Measurements from ENCODE around the gene LRP5. TPM values are rescaled to one million over a fixed set of nuclear protein-coding genes. Genes with fewer than 3 reads are reported as not detected.

The LRP5 gene
- total and polyA plus RNA-seq, 2 experiments from 2014 or later = 26.9 to 51.1 TPM

DNA sequence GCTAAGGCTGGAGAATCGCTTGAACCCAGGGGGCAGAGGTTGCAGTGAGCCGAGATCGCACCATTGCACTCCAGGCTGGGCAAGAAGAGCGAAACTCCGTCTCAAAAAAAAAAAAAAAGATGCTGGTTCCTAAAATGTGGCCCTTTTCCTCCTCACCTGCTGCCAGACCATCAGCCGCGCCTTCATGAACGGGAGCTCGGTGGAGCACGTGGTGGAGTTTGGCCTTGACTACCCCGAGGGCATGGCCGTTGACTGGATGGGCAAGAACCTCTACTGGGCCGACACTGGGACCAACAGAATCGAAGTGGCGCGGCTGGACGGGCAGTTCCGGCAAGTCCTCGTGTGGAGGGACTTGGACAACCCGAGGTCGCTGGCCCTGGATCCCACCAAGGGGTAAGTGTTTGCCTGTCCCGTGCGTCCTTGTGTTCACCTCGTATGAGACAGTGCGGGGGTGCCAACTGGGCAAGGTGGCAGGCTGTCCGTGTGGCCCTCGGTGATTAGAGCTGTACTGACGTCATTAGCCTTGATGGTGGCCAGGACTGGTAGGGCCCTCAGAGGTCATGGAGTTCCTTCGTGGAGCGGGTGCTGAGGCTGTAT lies 97.5 kb downstream of the LRP5 start:
- Histone ChIP-seq H2AFZ (no peak overlapping the region), H3F3A (replicated peaks; ENCODE audit: low read depth) (no peaks in the 10 kb centered on the region), H4K20me1 (replicated peaks; ENCODE audit: insufficient read depth) (no peaks in the 10 kb centered on the region), H3K9me2 (ENCODE audit: insufficient read depth) (no peaks in the 10 kb centered on the region), H3K36me3 (ENCODE audit: insufficient read depth) (peaks cover 5% of the 10 kb centered on the region), H3K27ac (ENCODE audit: low read depth) (no peak overlapping the region), H3K27me3 (ENCODE audit: insufficient read depth) (no peaks in the 10 kb centered on the region), H3K4me2 (no peak overlapping the region), H3K4me1 (ENCODE audit: insufficient read depth) (no peaks in the 10 kb centered on the region), H3K4me3 (no peak overlapping the region), H3K79me2 (replicated peaks; ENCODE audit: insufficient read depth) (no peaks in the 10 kb centered on the region)
- no peak overlapping the region for H3K4me3 Mint-ChIP-seq
- DNase-seq (ENCODE audit: low spot score) = no peak
- no peak for ATAC-seq
- peaks cover 44% of the 10 kb centered on the region for H3K36me3 Mint-ChIP-seq (ENCODE audit: low read depth)
- H3K27me3 Mint-ChIP-seq (ENCODE audit: insufficient read depth, low read depth, poor library complexity) = peaks cover 4% of the 10 kb centered on the region
- H3K4me1 Mint-ChIP-seq = no peaks in the 10 kb centered on the region
- H3K9me3 Mint-ChIP-seq = no peaks in the 10 kb centered on the region
- no peak overlapping the region for H3K27ac Mint-ChIP-seq
- TF ChIP-seq NANOG (IDR thresholded peaks at IDR 0.05; ENCODE audit: borderline replicate concordance) (no peak), ZNF114 (CRISPR knock-in tag; IDR thresholded peaks at IDR 0.05) (no peak), POLR2AphosphoS5 (IDR thresholded peaks at IDR 0.05; ENCODE audit: low read depth) (no peak), ZNF462 (CRISPR knock-in tag; IDR thresholded peaks at IDR 0.05) (no peak), ZNF331 (CRISPR knock-in tag; IDR thresholded peaks at IDR 0.05; ENCODE audit: low read depth) (no peak)
- TF ChIP-seq, protein P1, sequence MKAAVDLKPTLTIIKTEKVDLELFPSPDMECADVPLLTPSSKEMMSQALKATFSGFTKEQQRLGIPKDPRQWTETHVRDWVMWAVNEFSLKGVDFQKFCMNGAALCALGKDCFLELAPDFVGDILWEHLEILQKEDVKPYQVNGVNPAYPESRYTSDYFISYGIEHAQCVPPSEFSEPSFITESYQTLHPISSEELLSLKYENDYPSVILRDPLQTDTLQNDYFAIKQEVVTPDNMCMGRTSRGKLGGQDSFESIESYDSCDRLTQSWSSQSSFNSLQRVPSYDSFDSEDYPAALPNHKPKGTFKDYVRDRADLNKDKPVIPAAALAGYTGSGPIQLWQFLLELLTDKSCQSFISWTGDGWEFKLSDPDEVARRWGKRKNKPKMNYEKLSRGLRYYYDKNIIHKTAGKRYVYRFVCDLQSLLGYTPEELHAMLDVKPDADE (IDR thresholded peaks at IDR 0.05) = no peak
